ENCODE results near the gene VSIG8.

The VSIG8 gene

DNA sequence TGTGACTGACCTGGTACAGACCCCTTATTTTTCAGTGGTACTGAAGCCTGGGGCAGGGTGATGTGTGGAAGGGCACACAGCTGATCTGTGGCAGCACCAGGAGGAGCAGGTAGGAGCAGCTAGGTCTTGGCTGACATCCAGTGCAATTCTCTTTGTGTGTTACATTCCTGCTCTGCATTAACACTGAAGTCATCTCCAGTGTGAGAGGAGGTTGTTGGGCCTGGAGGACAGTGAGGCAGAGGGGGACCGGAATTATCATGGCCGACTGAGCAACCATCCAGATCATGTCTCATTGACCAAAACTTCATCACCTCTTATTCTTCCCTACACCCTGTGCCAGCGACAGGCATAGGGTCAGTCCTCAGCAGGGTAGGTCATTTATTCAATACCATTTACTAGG, 34.3 kb downstream of the VSIG8 start:
- DNase-seq = no peak

DNA sequence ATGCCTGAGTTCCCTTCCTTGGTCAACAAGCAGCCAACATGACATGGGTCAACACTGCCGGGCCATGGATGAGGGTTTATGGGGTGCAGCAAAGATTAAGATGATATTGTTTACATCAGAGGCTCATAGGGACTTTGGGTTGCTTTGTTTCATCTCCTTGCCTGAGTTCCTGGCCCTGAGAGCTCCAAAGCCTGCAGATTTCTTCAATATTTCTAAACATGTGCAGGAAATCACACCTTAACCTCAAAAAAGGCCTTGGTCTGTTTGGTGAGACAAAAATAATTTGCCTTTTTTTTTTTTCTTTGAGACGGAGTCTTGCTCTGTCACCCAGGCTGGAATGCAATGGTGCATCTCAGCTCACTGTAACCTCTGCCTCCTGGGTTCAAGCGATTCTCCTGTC, 34.9 kb downstream of the VSIG8 start:
- DNase-seq = no peak

DNA sequence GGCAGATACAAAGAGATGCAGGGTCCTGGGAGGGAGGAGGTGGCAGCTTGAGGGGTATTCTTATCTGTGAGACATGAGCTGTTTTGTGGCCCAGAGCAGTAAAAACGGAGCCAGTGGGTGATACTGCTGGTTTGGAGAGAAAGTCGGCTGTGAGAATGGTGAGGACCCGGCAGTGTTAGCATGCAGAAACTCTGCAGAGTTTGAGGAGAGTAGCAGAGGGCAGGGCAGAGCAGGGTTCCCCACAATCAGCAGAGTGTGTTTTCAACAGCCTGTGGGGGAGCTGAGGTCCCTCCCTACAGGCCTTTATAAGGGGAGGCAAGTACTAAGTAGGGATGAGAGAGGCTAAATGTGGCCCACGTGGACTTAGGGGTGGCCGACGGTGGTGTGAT, 35.4 kb downstream of the VSIG8 start:
- no peak for DNase-seq

DNA sequence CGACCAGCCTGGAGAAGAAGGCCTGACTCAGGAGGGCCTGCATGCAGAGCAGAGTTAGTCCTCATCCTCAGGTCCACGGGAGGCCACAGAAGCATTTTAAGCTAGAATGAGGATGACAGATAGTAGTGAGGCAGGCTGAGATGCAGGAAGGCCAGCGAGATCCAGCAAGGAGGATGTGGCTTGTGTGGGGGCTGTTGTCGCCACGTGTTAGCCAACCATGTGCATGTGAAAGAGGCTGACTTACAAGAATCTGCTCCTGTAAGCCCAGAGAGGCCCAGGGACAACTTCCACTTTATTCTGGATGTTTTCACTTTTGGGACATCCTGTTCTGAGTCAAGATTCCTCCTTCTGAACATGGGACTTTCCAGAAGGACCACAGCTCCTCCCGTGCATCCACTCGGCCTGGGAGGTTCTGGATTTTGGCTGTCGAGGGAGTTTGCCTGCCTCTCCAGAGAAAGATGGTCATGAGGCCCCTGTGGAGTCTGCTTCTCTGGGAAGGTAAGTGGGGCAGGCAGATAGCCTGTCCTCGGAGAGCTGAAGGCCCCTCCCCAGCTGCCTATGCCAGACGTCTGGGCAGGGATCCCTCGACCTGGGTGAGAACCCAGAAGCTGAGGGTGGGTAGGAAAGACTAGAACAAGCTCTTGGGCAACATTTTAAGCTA, 35.9 kb downstream of the VSIG8 start, which contains the start of gene SLAMF8:
SLAMF8 (plus strand) TSS at position 433 of the 661 bp plus-strand sequence; CDS start at position 459, 26 bp downstream.
- DNase-seq = peak in 1 of 2 donors; percentile 43

DNA sequence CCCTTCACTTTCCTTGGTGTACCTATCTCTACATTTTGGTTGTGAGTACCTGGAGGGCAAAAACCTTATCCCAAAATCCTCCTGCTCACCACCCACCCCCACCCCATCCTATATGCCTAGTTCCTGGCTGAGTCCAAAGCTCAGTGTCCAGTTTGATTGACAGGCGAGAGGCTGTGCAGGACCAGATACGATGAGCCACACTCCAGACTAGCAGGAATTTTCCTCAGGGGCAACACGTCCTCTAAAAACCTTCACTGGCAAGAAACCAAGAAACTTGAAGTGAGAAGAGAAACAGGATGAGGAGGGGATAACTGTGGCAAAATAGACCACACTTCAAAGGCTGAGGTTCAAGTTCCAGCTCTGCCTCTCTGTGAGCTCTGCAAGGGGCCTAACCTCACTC, 36.9 kb downstream of the VSIG8 start:
- DNase-seq = no peak

DNA sequence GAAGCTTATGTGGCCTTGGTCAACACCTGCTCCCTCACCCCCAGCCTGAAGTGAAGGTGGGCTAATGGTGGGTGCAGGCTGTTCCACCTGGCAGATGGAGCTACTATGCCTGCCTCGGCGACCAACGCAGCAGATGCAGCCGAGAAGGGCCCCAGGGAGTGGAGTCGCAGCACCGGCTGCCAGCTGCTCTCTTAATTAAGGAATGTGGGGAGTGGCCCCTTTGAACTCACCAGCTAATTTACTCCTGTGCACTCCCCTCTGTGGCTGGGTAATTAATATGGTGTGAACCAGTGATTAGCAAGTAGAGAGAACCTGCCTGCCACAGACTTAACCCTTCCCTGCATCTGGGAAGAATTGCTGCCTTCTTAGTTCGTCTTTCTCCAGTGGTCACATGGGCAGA, 39.1 kb downstream of the VSIG8 start:
- DNase-seq = no peak

DNA sequence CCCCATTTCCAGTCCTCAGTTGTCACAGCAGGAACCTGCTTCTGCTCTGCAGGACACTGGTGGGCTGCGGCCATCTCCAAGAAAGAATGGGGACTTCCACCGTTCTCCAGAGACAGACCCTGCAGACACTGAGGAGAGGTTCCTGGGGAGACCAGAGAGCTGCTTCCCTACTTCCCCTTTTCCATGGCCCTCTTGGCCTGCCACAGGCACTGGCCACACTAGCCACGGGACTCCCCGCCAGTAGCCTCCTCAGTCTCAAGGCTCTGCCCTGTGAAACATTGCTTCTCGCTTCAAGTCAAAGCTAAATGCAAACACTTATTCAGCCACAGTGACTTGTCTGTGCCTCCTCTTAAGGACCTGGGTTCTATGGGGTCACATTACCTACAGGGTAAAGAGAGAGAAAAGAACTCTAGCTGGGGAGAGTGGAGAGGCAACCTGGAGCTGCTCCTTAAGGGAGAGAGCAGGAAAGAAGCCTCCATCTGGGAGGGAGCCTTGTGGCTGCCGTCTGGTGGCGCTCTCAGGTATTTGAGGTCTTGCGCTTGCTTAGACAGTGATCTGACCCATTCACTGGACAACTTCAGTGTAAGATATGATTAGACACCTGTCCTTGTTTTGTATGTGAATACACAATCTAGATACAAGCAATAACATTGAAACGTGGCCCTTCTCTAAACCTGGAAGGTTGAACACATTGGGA, 41.1 kb downstream of the VSIG8 start:
- no peak for DNase-seq

DNA sequence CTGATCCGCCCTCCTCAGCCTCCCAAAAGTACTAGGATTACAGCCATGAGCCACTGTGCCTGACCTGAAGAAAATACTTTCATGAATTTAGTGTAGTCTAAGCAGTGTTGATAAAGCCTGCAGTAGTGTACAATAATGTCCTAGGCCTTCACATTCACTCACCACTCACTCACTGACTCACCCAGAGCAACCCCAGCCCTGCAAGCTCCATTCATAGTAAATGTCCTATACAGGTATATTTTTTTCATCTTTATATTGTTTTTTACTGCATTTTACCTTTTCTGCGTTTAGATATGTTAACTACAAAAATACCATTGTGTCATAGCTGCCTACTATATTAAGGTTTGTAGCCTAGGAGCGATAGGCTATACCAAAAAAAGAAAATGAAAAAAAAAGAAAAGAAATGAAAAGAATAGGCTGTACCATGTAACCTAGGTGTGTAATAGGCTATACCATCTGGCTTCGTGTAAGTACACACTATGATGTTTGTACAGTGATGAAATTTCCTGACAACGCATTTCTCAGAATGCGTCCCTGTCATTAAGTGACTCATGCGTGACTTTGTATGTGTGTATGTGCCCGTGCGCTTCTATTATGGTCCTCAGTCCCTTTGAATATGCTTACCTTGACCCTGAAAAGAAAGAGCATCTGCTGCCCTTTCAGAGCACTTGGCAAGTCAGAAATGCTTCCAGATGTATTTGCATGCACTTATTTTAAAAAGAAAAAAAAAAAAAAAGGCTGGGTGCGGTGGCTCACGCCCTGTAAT, 45.0 kb downstream of the VSIG8 start:
- DNase-seq = no peak

DNA sequence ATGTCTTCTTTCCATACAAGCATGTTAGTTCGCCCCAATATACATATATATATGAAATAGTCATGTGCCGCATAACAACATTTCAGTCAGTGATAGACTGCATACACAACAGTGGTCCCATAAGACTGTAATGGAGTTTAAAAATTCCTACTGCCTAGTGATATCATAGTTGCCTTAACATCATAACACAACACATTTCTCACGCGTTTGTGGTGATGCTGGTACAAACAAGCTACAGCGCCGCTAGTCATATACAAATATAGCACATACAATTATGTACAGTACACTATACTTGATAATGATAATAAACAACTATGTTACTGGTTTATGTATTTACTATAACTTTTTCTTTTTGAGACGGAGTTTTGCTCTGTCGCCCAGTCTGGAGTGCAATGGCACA, 46.5 kb downstream of the VSIG8 start:
- no peak for DNase-seq

DNA sequence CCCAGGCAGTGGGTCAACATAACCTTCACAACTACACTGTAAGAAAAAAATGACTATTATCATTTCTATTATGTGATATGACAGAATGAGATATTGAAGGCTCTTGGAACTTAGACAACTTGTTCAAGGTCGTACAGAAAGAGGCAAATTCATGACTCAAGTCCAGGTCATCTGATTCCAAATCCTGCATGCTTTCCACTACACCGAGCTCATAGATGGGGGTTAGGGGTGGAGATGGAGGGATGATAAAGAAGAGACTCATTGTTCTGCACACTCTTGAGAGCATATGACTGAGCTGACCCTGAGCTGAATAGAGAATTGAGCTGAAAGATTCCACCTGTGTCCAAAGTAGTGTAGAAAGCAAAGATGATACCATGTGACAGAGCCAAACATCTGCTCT, 57.5 kb downstream of the VSIG8 start:
- no peak for DNase-seq

Data from bone marrow (tissue), 2 donors.